Coronary artery (tissue), 2 donors: ENCODE results near the gene EPSTI1.
"Not testable (repeated sequence)": the region's sequence is repeated elsewhere in the genome, so short reads cannot be mapped to it uniquely, and the experiment has no call there.

Experiments used
- DNase-seq: peaks from one replicate; pipeline ENCODE4 v3.0.0-alpha.2; 2017; ENCODE audit warnings: low spot score
- H3K27ac ChIP-seq, 2 donors: fragments of 200-600 bp; sonication (generic); one replicate each; pipeline ENCODE4 v1.5.1; 2016 to 2019
- H3K4me3 ChIP-seq: fragments of 200-600 bp; sonication (generic); 2 replicates; pipeline ENCODE4 v1.5.1; 2016; ENCODE audit warnings: mild to moderate bottlenecking, moderate library complexity
- CTCF ChIP-seq: fragments of 200-600 bp; sonication (generic); IDR thresholded peaks from one replicate; pipeline ENCODE4 v1.5.1; 2019; ENCODE audit warnings: antibody characterized with exemption

EPSTI1 gene

GRCh38 chr13:42994878-42995277 lies 2.8 kb upstream of the EPSTI1 start:
- no peak for DNase-seq
- no peak for TF ChIP-seq CTCF
- H3K4me3 ChIP-seq: no peak overlapping the region
- no peak overlapping the region for H3K27ac ChIP-seq

DNA sequence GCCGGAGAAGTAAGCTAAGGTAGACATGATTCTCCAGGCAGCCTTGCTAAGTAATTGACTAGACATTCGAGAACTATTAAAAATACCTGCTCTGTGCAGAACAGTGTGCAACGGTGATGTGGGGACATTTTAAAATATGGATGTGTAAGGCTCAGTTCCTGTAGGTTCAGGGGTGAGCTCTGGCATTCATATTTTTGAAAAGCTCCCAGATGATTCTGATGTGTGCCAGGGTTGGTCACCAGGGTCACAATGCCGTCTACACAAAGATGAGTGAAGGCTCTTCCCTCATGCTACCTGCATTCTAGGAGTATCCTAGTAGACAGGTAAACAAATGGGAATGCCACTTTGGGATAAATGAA lies 702 bp upstream of the EPSTI1 start:
- TF ChIP-seq CTCF: no peak
- no peak for DNase-seq
- Histone ChIP-seq H3K4me3 (peak overlapping the region; percentile 82), H3K27ac (peak overlapping the region in 1 of 2 donors; percentile 64)

DNA sequence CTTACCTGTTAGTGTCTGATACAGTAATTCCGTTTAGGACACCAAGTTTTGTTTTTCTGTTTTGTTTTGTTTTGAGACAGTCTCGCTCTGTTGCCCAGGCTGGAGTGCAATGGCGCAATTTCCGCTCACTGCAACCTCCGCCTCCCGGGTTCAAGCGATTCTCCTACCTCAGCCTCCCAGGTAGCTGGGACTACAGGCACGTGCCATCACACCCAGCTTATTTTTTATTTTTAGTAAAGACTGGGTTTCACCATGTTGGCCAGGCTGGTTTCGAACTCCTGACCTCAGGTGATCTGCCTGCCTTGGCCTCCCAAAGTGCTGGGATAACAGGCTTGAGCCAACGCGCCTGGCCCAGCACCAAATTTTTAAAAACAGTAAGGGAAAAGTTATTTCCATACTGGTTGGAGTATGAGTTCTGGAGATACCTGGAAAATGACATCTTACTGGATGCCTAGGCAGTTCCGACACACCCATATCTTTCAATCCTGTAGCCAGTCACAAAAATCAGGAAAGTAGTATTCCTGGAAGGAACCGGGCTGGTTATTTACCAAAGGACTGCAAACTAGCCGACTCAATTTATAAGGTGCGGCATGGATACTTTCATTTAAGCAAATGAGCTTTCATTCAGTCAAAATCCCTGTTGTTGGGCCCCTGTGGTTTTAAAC lies 676 bp downstream of the EPSTI1 start:
- Histone ChIP-seq H3K27ac (peak overlapping the region; percentile 64 to 80), H3K4me3 (peak overlapping the region; percentile 82)
- not testable (repeated sequence) for DNase-seq

DNA sequence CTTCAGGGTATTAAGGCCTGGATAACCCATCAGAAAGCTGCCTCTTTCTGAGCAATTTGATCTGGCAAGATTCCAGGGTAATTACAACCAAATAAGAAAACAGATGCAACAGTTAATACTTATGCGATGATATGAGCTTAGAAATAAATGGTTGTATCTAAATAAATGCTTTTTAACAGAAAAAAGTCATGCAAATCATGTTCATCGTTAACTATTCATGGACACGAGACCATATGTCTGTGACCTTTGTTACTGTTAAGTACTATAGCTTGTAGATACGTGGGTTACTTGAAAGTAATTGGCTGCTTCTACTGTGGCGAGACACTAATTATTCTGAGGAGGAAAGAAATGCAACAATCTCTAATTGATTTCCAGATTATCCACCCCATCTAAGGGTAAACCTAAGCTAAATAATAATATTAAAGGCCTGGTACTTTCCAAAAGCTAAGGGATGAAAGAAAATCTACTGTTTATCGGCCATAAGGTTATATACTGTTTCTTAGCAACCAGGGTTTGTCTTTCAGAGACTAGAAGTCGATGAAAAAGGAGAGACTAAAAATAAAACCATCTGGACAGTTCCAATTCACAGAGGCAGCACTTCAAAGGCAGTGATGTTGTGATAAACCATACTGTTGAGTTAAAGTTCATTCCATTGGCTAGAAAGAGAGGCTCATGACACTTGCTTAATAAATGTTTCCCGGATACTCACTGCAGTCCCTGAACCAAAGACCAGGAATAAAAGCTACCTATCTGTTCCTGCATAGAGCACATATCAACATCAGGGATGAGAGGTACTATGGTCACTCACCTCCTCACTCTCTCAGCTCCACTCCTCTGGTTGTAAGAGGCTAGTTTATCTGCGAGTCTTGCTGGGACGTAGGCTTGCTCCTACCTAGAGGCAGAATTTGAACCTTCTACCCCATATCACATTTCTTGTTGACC lies 1.5 kb downstream of the EPSTI1 start:
- peak overlapping the region in 1 of 2 donors; percentile 20 for H3K27ac ChIP-seq
- no peak for TF ChIP-seq CTCF

DNA sequence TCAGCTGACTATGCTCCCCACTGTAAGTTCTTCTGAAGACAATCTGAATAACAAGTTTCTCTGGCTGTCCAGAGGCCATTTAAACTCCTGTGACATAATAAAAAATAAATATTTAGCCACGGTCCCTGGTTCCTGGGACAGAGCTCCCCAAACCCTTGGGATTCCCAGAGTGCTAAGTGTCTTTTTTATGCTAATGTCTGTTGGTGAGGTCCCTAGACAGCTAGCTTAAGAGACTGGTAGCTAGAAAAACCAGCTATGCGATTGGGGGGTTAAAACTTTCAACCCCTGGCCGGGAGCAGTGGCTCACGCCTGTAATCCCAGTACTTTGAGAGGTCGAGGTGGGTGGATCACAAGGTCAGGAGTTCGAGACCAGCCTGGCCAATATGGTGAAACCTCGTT lies 5.9 kb downstream of the EPSTI1 start:
- Histone ChIP-seq H3K27ac (peak overlapping the region in 1 of 2 donors; percentile 35), H3K4me3 (no peak overlapping the region)
- no peak for DNase-seq
- no peak for TF ChIP-seq CTCF

More for the DNA sequence above, 1.5 kb downstream of the EPSTI1 start:
- no peak for DNase-seq
- peak overlapping the region; percentile 82 for H3K4me3 ChIP-seq

DNA sequence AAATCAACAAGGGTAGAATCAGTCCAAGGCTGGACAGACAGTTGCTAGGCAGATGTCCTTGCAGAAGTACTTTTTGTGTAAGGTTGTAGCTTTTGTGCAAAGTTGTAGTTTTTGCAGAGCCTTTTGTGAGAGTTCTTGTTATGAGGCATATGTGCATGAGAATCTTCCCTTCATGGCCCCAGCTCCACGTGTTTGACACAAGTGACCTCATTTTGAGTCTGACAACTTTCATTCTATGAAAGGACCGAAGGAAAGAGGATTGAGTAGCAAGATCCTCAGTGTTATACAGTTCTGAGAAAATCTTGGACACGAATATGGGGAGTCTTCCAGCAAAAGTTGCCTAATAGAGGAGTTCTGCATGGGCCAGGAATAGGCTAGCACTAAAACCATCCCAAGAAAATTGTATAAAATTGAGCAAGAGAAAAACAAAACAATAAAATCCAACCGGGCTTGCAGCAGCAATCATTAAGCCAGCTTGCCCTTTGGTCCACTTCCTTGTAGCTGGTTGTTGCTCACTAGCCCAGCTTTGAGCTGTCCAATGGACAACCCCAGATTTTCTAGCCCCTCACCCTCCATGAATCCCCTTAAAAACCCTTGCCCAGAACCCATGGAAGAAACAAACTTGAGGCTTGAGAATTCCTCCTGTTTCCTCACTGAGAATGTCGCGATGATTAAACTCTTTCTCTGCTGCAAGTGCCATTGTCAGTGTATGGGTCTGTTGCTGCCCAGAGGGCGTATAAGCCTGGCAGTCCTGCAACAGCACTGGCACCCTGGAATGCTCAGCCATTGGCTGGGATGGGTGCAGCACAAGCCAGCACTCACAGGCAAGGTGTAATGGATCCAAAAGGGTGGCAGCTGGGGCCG lies 6.5 kb downstream of the EPSTI1 start:
- no peak for TF ChIP-seq CTCF
- no peak for DNase-seq
- Histone ChIP-seq H3K27ac (peak overlapping the region in 1 of 2 donors; percentile 35), H3K4me3 (no peak overlapping the region)

GRCh38 chr13:42984691-42985090 lies 7.3 kb downstream of the EPSTI1 start:
- no peak overlapping the region for H3K27ac ChIP-seq
- no peak overlapping the region for H3K4me3 ChIP-seq
- no peak for TF ChIP-seq CTCF
- DNase-seq: no peak
